HL-60 (cell line): ENCODE measurements around the gene ASCC3.

Experiments
- GABPA ChIP-seq: IDR thresholded peaks from 2 replicates; pipeline ENCODE4 v1.6.1; 2012; ENCODE audit warnings: low read depth
- POLR2AphosphoS5 ChIP-seq: IDR thresholded peaks from 2 replicates; pipeline ENCODE4 v1.6.1; 2012; ENCODE audit warnings: low read depth
- TF ChIP-seq, protein P1 (sequence below): IDR thresholded peaks from one replicate; pipeline ENCODE4 v1.5.1; 2011; ENCODE audit warnings: low read length, control low read depth, inconsistent platforms; ENCODE audit not compliant: insufficient read depth

DNA sequence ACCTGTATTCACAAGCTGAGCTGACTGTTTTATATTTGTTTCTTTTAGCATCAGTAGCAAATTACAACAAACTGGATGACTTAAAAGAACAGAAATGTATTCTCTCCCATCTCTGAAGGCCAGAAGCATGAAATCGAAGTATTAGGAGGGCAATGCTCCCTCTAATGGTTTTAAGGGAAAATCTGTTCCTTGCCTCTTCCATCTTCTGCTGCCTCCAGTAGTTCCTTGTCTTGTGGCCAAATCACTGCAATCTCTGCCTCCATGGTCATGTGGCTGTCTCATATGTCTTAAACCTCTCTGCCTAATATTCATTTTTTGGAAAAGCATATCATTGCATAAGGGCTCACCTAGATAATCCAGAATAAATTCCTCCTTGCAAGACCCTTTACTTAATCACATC lies 25.2 kb upstream of the ASCC3 start:
- TF ChIP-seq POLR2AphosphoS5 = no peak
- TF ChIP-seq, protein P1, sequence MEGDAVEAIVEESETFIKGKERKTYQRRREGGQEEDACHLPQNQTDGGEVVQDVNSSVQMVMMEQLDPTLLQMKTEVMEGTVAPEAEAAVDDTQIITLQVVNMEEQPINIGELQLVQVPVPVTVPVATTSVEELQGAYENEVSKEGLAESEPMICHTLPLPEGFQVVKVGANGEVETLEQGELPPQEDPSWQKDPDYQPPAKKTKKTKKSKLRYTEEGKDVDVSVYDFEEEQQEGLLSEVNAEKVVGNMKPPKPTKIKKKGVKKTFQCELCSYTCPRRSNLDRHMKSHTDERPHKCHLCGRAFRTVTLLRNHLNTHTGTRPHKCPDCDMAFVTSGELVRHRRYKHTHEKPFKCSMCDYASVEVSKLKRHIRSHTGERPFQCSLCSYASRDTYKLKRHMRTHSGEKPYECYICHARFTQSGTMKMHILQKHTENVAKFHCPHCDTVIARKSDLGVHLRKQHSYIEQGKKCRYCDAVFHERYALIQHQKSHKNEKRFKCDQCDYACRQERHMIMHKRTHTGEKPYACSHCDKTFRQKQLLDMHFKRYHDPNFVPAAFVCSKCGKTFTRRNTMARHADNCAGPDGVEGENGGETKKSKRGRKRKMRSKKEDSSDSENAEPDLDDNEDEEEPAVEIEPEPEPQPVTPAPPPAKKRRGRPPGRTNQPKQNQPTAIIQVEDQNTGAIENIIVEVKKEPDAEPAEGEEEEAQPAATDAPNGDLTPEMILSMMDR = no peak
- TF ChIP-seq GABPA = no peak
